Activated T-cell treated with anti-CD3 and anti-CD28 coated beads, Interleukin-2, amount 50 U/mL, for 24 hours (primary cell): ENCODE results near the gene BMPER.

Source experiments
- DNase-seq: peaks from one replicate; pipeline ENCODE4 v3.0.0-alpha.2; 2020
- H3K27ac Mint-ChIP-seq: 2 replicates; pipeline ENCODE4 v1.8.0; 2020; ENCODE audit warnings: mild to moderate bottlenecking, mixed read lengths
- H3K27me3 Mint-ChIP-seq: 2 replicates; pipeline ENCODE4 v1.8.0; 2020; ENCODE audit warnings: mixed read lengths
- H3K36me3 Mint-ChIP-seq: 2 replicates; pipeline ENCODE4 v1.8.0; 2020; ENCODE audit warnings: low read depth, mixed read lengths
- H3K4me1 Mint-ChIP-seq: 2 replicates; pipeline ENCODE4 v1.8.0; 2020; ENCODE audit warnings: low read depth, mixed read lengths
- H3K4me3 Mint-ChIP-seq: 2 replicates; pipeline ENCODE4 v1.8.0; 2020; ENCODE audit warnings: mild to moderate bottlenecking, moderate library complexity, mixed read lengths
- H3K9me3 Mint-ChIP-seq: 2 replicates; pipeline ENCODE4 v1.8.0; 2020; ENCODE audit warnings: mixed read lengths

Gene BMPER

DNA sequence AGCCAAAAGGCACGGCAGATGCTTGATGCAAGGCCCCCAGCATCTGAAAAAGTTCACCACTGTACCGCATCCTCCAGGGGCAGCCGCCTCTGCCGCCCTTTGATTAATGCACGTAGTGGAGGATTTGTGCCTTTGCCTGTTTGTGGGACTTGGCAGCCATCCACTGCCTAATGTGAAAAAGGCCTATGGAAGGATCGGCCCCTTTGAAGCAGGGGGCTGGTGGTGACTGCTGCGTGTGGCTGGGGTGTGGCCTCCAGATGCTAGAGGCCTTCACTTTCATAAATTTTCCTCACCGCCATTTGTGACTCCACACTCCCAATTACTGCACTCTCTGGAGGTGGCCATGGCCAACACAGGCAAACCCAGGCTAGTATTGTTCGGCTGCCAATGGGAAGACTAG, 226.0 kb downstream of the BMPER start:
- Mint-ChIP-seq H3K4me3 (no peak overlapping the region), H3K9me3 (peaks cover 4% of the 10 kb centered on the region), H3K4me1 (no peaks in the 10 kb centered on the region), H3K36me3 (no peaks in the 10 kb centered on the region), H3K27me3 (no peaks in the 10 kb centered on the region), H3K27ac (no peak overlapping the region)
- DNase-seq, result no peak

DNA sequence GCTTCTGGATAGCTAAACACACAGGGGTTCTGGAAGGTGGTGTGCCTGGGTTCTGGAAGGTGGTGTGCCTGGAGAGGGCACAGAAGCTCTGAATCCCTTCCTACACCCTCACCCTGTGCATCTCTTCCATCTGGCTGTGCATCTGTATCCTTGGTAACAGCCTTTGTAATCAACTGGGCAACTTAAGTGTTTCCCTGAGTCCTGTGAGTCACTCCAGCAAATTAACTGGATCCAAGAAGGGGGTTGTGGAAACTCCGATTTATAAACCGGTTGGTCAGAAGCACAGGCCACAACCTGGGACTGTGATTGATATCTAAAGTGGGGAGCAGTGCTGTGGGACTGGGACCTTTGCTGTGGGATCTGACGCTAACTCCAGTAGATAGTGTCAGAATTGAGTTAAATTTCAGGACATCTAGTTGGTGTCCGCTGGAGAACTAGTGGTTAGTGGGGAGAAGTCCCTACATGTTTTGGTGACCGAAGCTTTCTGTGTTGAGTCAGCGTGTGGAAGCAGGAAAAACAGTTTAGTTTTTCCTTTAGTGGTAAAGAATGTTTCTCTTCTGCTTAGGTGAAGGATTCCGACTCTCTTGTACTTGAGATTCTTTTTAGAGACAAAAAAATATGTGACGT, 228.1 kb downstream of the BMPER start:
- no peak for DNase-seq
- Mint-ChIP-seq H3K36me3 (no peaks in the 10 kb centered on the region), H3K4me3 (no peak overlapping the region), H3K4me1 (no peaks in the 10 kb centered on the region), H3K9me3 (no peaks in the 10 kb centered on the region), H3K27me3 (no peaks in the 10 kb centered on the region), H3K27ac (no peak overlapping the region)

- Mint-ChIP-seq H3K9me3 (no peaks in the 10 kb centered on the region), H3K27ac (no peak overlapping the region), H3K27me3 (no peaks in the 10 kb centered on the region), H3K36me3 (no peaks in the 10 kb centered on the region), H3K4me3 (no peak overlapping the region), H3K4me1 (no peaks in the 10 kb centered on the region)
- DNase-seq, result no peak
Observed at GRCh38 chr7:34133983-34134782, 228.8 kb downstream of the BMPER start.

- H3K27me3 Mint-ChIP-seq, result no peaks in the 10 kb centered on the region
- DNase-seq, result no peak
- H3K4me3 Mint-ChIP-seq, result no peak overlapping the region
- H3K9me3 Mint-ChIP-seq, result no peaks in the 10 kb centered on the region
- H3K36me3 Mint-ChIP-seq, result no peaks in the 10 kb centered on the region
- H3K4me1 Mint-ChIP-seq, result no peaks in the 10 kb centered on the region
- no peak overlapping the region for H3K27ac Mint-ChIP-seq
Observed at GRCh38 chr7:34135924-34136323, 230.6 kb downstream of the BMPER start.

DNA sequence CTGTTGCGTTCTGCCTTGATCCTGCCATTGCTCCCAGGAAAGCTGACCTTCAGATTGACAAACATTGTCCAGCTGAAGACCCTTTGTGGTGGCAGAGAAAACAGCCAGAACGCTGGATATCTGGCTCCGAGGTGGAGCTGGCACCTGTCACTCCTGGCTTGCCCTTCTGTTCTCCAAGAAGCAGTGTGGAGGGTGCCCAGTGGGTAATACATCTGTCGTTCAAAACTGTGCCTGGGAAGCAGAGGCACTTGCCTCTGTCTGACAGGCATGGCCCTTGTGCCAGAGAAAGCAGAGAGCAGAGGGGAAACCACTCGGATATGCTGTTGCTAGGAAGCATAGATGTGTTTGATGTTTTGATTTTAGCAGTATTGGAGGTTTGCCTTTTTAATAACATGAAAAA, 231.4 kb downstream of the BMPER start:
- DNase-seq, result no peak
- no peak overlapping the region for H3K27ac Mint-ChIP-seq
- no peak overlapping the region for H3K4me3 Mint-ChIP-seq
- no peaks in the 10 kb centered on the region for H3K27me3 Mint-ChIP-seq
- H3K36me3 Mint-ChIP-seq, result no peaks in the 10 kb centered on the region
- no peaks in the 10 kb centered on the region for H3K4me1 Mint-ChIP-seq
- H3K9me3 Mint-ChIP-seq, result no peaks in the 10 kb centered on the region

DNA sequence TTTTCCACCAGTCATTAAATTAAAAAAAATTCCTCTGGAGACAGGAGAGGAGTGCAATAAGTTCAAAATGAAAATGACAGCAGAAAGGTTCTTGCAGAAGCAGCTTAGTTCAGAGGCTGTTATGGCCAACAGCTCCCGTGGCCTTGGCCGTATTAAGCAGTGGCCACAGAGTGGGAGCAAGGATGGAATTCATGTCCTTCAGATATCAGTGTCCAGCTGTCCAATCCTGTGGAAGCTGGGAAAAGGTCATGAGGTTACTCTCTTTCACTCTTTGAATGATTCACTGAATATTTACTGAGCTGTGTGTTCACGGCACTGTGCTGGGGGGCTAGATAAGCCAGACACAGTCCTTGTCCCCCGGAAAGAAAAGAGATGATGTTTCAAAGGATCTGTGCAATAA, 231.8 kb downstream of the BMPER start:
- Mint-ChIP-seq H3K27ac (no peak overlapping the region), H3K4me3 (no peak overlapping the region), H3K36me3 (no peaks in the 10 kb centered on the region), H3K27me3 (no peaks in the 10 kb centered on the region), H3K9me3 (no peaks in the 10 kb centered on the region), H3K4me1 (no peaks in the 10 kb centered on the region)
- DNase-seq, result no peak

- Mint-ChIP-seq H3K4me3 (no peak overlapping the region), H3K36me3 (no peaks in the 10 kb centered on the region), H3K27ac (no peak overlapping the region), H3K9me3 (no peaks in the 10 kb centered on the region), H3K27me3 (no peaks in the 10 kb centered on the region), H3K4me1 (no peaks in the 10 kb centered on the region)
- DNase-seq, result no peak
Observed at GRCh38 chr7:34138483-34138882, 233.1 kb downstream of the BMPER start.

DNA sequence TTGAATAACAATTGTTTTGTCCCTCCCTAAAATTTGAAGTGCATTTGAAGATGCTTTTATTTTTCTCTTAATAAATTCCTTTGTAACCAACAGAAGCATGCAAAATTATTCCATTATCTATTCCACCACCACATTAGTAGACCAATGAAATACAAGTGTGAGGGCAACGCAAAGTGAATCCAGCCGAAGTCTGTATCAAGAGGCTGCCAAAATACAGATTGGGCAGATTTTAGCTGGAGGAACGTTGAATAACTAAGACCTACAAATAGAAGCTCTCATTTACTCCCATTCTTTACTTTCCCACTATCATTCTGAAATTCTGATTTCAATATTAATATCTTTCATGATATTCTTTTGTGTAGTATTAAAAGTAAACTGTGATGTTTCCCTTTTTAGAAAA, 233.7 kb downstream of the BMPER start:
- Mint-ChIP-seq H3K27ac (no peak overlapping the region), H3K4me3 (no peak overlapping the region), H3K36me3 (no peaks in the 10 kb centered on the region), H3K27me3 (no peaks in the 10 kb centered on the region), H3K9me3 (no peaks in the 10 kb centered on the region), H3K4me1 (no peaks in the 10 kb centered on the region)
- no peak for DNase-seq

- H3K4me3 Mint-ChIP-seq, result no peak overlapping the region
- DNase-seq, result no peak
- H3K36me3 Mint-ChIP-seq, result no peaks in the 10 kb centered on the region
- H3K27ac Mint-ChIP-seq, result no peak overlapping the region
- no peaks in the 10 kb centered on the region for H3K27me3 Mint-ChIP-seq
- H3K9me3 Mint-ChIP-seq, result no peaks in the 10 kb centered on the region
- no peaks in the 10 kb centered on the region for H3K4me1 Mint-ChIP-seq
Observed at GRCh38 chr7:34140066-34140465, 234.7 kb downstream of the BMPER start.

DNA sequence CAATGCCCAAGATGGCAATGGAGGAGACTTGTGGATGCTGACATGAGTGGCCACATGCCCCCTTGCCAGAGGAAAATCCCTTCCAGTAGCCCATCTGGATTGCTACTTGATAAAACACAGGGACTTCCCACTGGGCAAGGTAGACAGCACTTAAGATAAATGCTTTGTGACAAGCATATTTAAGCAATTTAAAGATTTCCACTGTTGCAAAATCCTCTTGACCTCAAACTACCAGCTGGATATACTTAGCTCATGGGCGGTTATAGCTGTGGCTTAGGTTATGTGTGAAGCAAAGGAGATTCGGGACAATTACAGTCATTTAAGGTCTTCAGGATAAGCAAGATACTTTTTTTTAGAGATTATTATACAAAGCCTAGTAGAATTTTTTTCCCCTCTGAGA, 238.1 kb downstream of the BMPER start:
- Mint-ChIP-seq H3K36me3 (no peaks in the 10 kb centered on the region), H3K4me3 (no peak overlapping the region), H3K9me3 (no peaks in the 10 kb centered on the region), H3K27ac (no peak overlapping the region), H3K27me3 (no peaks in the 10 kb centered on the region), H3K4me1 (no peaks in the 10 kb centered on the region)
- no peak for DNase-seq

GRCh38 chr7:34145603-34146002, 240.3 kb downstream of the BMPER start:
- H3K4me1 Mint-ChIP-seq, result no peaks in the 10 kb centered on the region
- no peaks in the 10 kb centered on the region for H3K36me3 Mint-ChIP-seq
- no peak overlapping the region for H3K4me3 Mint-ChIP-seq
- no peak for DNase-seq
- no peak overlapping the region for H3K27ac Mint-ChIP-seq
- no peaks in the 10 kb centered on the region for H3K9me3 Mint-ChIP-seq
- no peaks in the 10 kb centered on the region for H3K27me3 Mint-ChIP-seq

- Mint-ChIP-seq H3K4me3 (no peak overlapping the region), H3K9me3 (no peaks in the 10 kb centered on the region), H3K27me3 (no peaks in the 10 kb centered on the region), H3K27ac (no peak overlapping the region), H3K36me3 (no peaks in the 10 kb centered on the region), H3K4me1 (no peaks in the 10 kb centered on the region)
- DNase-seq, result no peak
Observed at GRCh38 chr7:34153656-34154270, 248.4 kb downstream of the BMPER start.

DNA sequence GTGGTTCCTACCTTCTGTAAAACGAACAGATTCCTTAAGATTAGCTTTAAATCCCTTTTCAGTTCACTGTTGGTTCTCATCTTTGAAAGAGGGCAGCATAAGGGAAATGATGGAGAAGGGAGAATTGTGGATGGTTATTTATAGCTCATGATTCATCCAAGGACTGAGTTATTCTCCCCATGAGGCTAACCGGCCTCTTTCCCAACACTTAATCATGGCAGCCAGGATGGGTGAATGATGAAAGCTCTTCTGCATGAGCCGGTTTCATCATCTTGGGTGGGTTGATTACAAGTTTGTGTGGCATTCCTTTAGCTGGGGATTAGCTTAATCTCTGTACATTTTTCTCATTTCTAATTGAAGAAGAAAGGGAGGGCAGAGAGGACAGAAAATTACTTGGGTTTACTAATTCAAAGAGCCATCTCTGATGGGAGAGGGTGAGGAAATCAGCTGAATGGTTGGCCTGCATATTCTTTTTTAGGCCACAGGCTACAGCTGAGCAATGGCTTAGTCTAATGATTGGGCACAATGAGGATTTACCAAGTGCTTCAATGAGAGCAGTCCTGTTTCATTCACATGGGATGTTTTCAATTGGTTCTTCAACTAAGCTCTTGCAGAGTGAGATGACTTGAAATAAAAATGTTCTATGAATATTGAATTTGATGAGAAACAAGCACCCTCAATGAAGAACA, 250.0 kb downstream of the BMPER start:
- no peaks in the 10 kb centered on the region for H3K9me3 Mint-ChIP-seq
- no peaks in the 10 kb centered on the region for H3K27me3 Mint-ChIP-seq
- H3K27ac Mint-ChIP-seq, result no peak overlapping the region
- H3K36me3 Mint-ChIP-seq, result no peaks in the 10 kb centered on the region
- no peaks in the 10 kb centered on the region for H3K4me1 Mint-ChIP-seq
- DNase-seq, result no peak
- no peak overlapping the region for H3K4me3 Mint-ChIP-seq

GRCh38 chr7:34156336-34156735, 251.0 kb downstream of the BMPER start:
- Mint-ChIP-seq H3K4me1 (no peaks in the 10 kb centered on the region), H3K36me3 (no peaks in the 10 kb centered on the region), H3K4me3 (no peak overlapping the region), H3K9me3 (no peaks in the 10 kb centered on the region), H3K27ac (no peak overlapping the region), H3K27me3 (no peaks in the 10 kb centered on the region)
- no peak for DNase-seq

DNA sequence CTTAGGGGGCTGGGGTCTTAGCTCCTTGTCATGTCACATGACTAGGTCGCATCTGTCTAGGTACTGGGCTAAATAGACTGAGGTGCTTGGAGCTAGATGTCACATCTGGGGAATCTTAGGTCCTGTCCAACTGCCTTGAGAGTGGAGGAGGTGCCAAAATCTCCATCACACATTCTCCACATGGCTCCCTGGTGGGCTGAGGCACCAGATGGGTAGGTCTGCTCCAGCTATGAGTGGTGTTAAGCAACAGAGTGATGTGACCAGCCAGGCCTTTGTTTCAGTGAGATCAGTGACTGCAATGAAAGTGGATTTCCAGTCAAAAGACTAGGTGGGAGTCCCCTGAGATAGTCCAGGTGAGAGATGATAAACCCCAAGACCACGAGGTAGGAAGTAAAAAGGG, 251.8 kb downstream of the BMPER start:
- peaks cover 1% of the 10 kb centered on the region for H3K9me3 Mint-ChIP-seq
- H3K27me3 Mint-ChIP-seq, result no peaks in the 10 kb centered on the region
- no peak overlapping the region for H3K27ac Mint-ChIP-seq
- H3K4me3 Mint-ChIP-seq, result no peak overlapping the region
- H3K36me3 Mint-ChIP-seq, result no peaks in the 10 kb centered on the region
- no peak for DNase-seq
- H3K4me1 Mint-ChIP-seq, result no peaks in the 10 kb centered on the region
